Spleen (tissue), 11 donors: ENCODE measurements around the gene MGAT5. TPM values are rescaled to one million over a fixed set of nuclear protein-coding genes. Genes with fewer than 3 reads are reported as not detected.

Experiments
- DNase-seq: peaks from one replicate; pipeline ENCODE4 v3.0.0-alpha.2; 2020
- H3K27ac ChIP-seq, 8 donors: fragments of 200-600 bp; sonication (generic) in 7 of 8; 1 replicate in 4 of 8; 2 replicates in 4 of 8; pipeline versions ENCODE4 v1.5.0 to v1.8.0; 2016 to 2021; ENCODE audit warnings: inconsistent platforms in 4 of 8, mild to moderate bottlenecking in 4 of 8, moderate library complexity in 1 of 8
- H3K27me3 ChIP-seq, 7 donors: fragments of 200-600 bp; sonication (generic) in 6 of 7; replicated peaks in 1 of 7; 1 replicate in 4 of 7; 2 replicates in 3 of 7; pipeline versions ENCODE4 v1.5.0 to v1.8.0; 2016 to 2021; ENCODE audit warnings: inconsistent platforms in 3 of 7, mild to moderate bottlenecking in 1 of 7
- H3K36me3 ChIP-seq, 6 donors: fragments of 200-600 bp; sonication (generic) in 5 of 6; 1 replicate in 4 of 6; 2 replicates in 2 of 6; pipeline versions ENCODE4 v1.5.0 to v1.8.0; 2016 to 2021; ENCODE audit warnings: inconsistent platforms in 2 of 6
- H3K4me1 ChIP-seq, 6 donors: fragments of 200-600 bp; sonication (generic) in 5 of 6; 1 replicate in 3 of 6; 2 replicates in 3 of 6; pipeline versions ENCODE4 v1.5.0 to v1.8.0; 2016 to 2021; ENCODE audit warnings: inconsistent platforms in 3 of 6
- H3K4me3 ChIP-seq, 8 donors: fragments of 200-600 bp; sonication (generic) in 7 of 8; 1 replicate in 4 of 8; 2 replicates in 4 of 8; pipeline versions ENCODE4 v1.5.0 to v1.8.0; 2016 to 2021; ENCODE audit warnings: inconsistent platforms in 4 of 8, mild to moderate bottlenecking in 4 of 8, moderate library complexity in 2 of 8
- H3K9me3 ChIP-seq, 8 donors: fragments of 200-600 bp; sonication (generic) in 7 of 8; 1 replicate in 4 of 8; 2 replicates in 4 of 8; pipeline versions ENCODE4 v1.5.0 to v1.8.0; 2016 to 2021; ENCODE audit warnings: inconsistent platforms in 4 of 8
- CTCF ChIP-seq, 11 experiments: fragments of 200-600 bp in 7 of 11; fragments of 450-650 bp in 4 of 11; sonication (generic) in 4 of 11; IDR thresholded peaks in 8 of 11; conservative IDR thresholded peaks in 3 of 11; 1 replicate in 7 of 11; 2 replicates in 4 of 11; pipeline versions ENCODE4 v1.4.0 to v1.8.0; 2016 to 2021; ENCODE audit warnings: antibody characterized with exemption in 11 of 11, inconsistent platforms in 4 of 11, mild to moderate bottlenecking in 1 of 11
- POLR2A ChIP-seq, 3 donors: fragments of 450-650 bp; IDR thresholded peaks; one replicate each; pipeline ENCODE4 v1.5.1; 2017; ENCODE audit warnings: antibody characterized with exemption in 3 of 3, mild to moderate bottlenecking in 1 of 3
- POLR2AphosphoS5 ChIP-seq, 3 donors: sonication (generic); formaldehyde crosslinking; IDR thresholded peaks; one replicate each; pipeline ENCODE4 v1.5.1; 2017; ENCODE audit warnings: antibody characterized with exemption in 3 of 3
- WGBS, 5 donors: extraction: QIAGEN DNeasy Blood & Tissue Kit in 3 of 5; methylation state at CpG; one replicate each; pipeline versions ENCODE4 v1.1.5 to v1.1.7; 2013 to 2018; 5-methylcytosine and 5-hydroxymethylcytosine counted together
- intact Hi-C: fragments of 100-400 bp; cut with DNase I; formaldehyde crosslinking; loops from one replicate; pipeline ENCODE4 v1.15.0; 2023; ENCODE audit warnings: low total_unique reads
- polyA plus RNA-seq, 3 donors: library from polyadenylated mRNA; stranded (reverse); fragments of 200-250 nt; gene quantifications; one replicate each; pipeline ENCODE4 v1.2.1, GENCODE V29; 2013
- total RNA-seq, 7 donors: library from RNA; depleted of rRNA in 3 of 7; stranded (reverse); fragments of >200 nt in 3 of 7; fragmentation: NEBNext Ultra II Directional in 4 of 7; extraction: Animal tissue kit (Norgen Biotek cat#: 25700) in 4 of 7; gene quantifications; one replicate each; pipeline versions ENCODE4 v1.1.0 to v1.2.1, GENCODE V29; 2016 to 2021
- donor health status: healthy with polysubstance abuse.
- donor health status: DM: no; HTN: no; CAD: no; lungs with moderate emphysema.
- donor health status: DM: no; HTN: no; CAD: no.
- donor health status: Bipolar disorder and iron deficiency.
- donor health status: healthy.
- donor health status: DM: no; HTN: no; CAD: no.
- donor health status: DM: yes; HTN: yes; CAD: no.

MGAT5 gene
- total and polyA plus RNA-seq, 10 donors = 11.2 to 110 (median 91.9) TPM

- H3K4me1 ChIP-seq = peaks cover 30 to 71% (median 51%) of the 10 kb centered on the region in 6 donors
- no peak overlapping the region for H3K4me3 ChIP-seq
- DNase-seq = no peak
- H3K27me3 ChIP-seq = no peaks in the 10 kb centered on the region
- H3K27ac ChIP-seq = peak overlapping the region in 4 of 8 donors; percentile 24 to 64 (median 52)
- 83 to 90% (median 84%) methylated on average over 5 of the region's 5 CpGs for WGBS, 5 donors
- H3K36me3 ChIP-seq = no peaks in the 10 kb centered on the region
- no peak for TF ChIP-seq POLR2AphosphoS5 (IDR thresholded peaks at IDR 0.05)
- no peaks in the 10 kb centered on the region for H3K9me3 ChIP-seq
- intact Hi-C loops = loop anchor here (5.0 kb wide), 1 partner anchor 89 kb away; no protein-coding TSS in a partner anchor
These were observed 47.3 kb upstream of the MGAT5 start for GRCh38 chr2:134206573-134206972.

- Histone ChIP-seq H3K9me3 (no peaks in the 10 kb centered on the region), H3K27ac (peak overlapping the region in 3 of 8 donors; percentile 50 to 64 (median 61)), H3K4me1 (peaks cover 28 to 63% (median 45%) of the 10 kb centered on the region in 6 donors), H3K36me3 (no peaks in the 10 kb centered on the region), H3K27me3 (no peaks in the 10 kb centered on the region), H3K4me3 (no peak overlapping the region)
- intact Hi-C loops = loop anchor here (5.0 kb wide), 1 partner anchor 90 kb away; no protein-coding TSS in a partner anchor
- no peak for TF ChIP-seq POLR2A (IDR thresholded peaks at IDR 0.05)
- peak; percentile 45 to 80 (median 74) for TF ChIP-seq CTCF (IDR thresholded peaks at IDR 0.05 in 8 of 11, conservative IDR thresholded peaks at IDR 0.05 in 3 of 11)
- peak in 1 of 3 donors; percentile 33 for TF ChIP-seq POLR2AphosphoS5 (IDR thresholded peaks at IDR 0.05)
- peak; percentile 83 for DNase-seq
- WGBS, 5 donors = 67 to 77% (median 71%) methylated on average over 5 of the region's 5 CpGs
These were observed 46.2 kb upstream of the MGAT5 start for GRCh38 chr2:134207589-134208209.

GRCh38 chr2:134208825-134209224 is 45.0 kb upstream of the MGAT5 start:
- intact Hi-C loops = loop anchor here (5.0 kb wide), 1 partner anchor 92 kb away; no protein-coding TSS in a partner anchor
- no peaks in the 10 kb centered on the region for H3K36me3 ChIP-seq
- no peak for DNase-seq
- no peak overlapping the region for H3K4me3 ChIP-seq
- WGBS, 5 donors = 23 to 55% (median 39%) methylated on average over 2 of the region's 2 CpGs
- no peaks in the 10 kb centered on the region for H3K9me3 ChIP-seq
- H3K27me3 ChIP-seq = no peaks in the 10 kb centered on the region
- no peak for TF ChIP-seq CTCF (IDR thresholded peaks at IDR 0.05 in 8 of 11, conservative IDR thresholded peaks at IDR 0.05 in 3 of 11)
- peak in 1 of 3 donors; percentile 51 for TF ChIP-seq POLR2AphosphoS5 (IDR thresholded peaks at IDR 0.05)
- peak overlapping the region in 5 of 8 donors; percentile 16 to 61 (median 50) for H3K27ac ChIP-seq
- H3K4me1 ChIP-seq = peaks cover 30 to 64% (median 50%) of the 10 kb centered on the region in 6 donors

- no peak overlapping the region for H3K4me3 ChIP-seq
- H3K36me3 ChIP-seq = peaks cover 0 to 5% (median 0%) of the 10 kb centered on the region in 6 donors
- H3K4me1 ChIP-seq = peaks cover 10 to 48% (median 36%) of the 10 kb centered on the region in 6 donors
- peak overlapping the region in 4 of 8 donors; percentile 11 to 57 (median 52) for H3K27ac ChIP-seq
- intact Hi-C loops = no loop called here
- no peaks in the 10 kb centered on the region for H3K27me3 ChIP-seq
- 65 to 90% (median 82%) methylated on average over 3 of the region's 3 CpGs for WGBS, 5 donors
- DNase-seq = no peak
- H3K9me3 ChIP-seq = peaks cover 0 to 5% (median 0%) of the 10 kb centered on the region in 8 donors
- TF ChIP-seq CTCF (IDR thresholded peaks at IDR 0.05 in 8 of 11, conservative IDR thresholded peaks at IDR 0.05 in 3 of 11) = no peak
- TF ChIP-seq POLR2A (IDR thresholded peaks at IDR 0.05) = no peak
These were observed 41.1 kb upstream of the MGAT5 start for GRCh38 chr2:134212746-134213145.
